HFFc6 (cell line): ENCODE data around the gene UBE2Q2. TPM values are rescaled to one million over a fixed set of nuclear protein-coding genes. Genes with fewer than 3 reads are reported as not detected.
A peak's percentile ranks its signal among the peaks of the same experiment; 100 is the strongest.

Experiments used
- DNase-seq: peaks from one replicate; pipeline ENCODE4 v3.0.0-alpha.2; 2018
- H3K27ac Mint-ChIP-seq: 2 replicates; pipeline ENCODE4 v1.8.0; 2020; ENCODE audit warnings: mild to moderate bottlenecking, mixed read lengths
- H3K27me3 Mint-ChIP-seq: 2 replicates; pipeline ENCODE4 v1.8.0; 2021; ENCODE audit warnings: mild to moderate bottlenecking, moderate library complexity, mixed read lengths; ENCODE audit not compliant: insufficient read depth
- H3K36me3 Mint-ChIP-seq: 2 replicates; pipeline ENCODE4 v1.8.0; 2021; ENCODE audit warnings: low read depth, mixed read lengths
- H3K4me1 Mint-ChIP-seq: 2 replicates; pipeline ENCODE4 v1.8.0; 2020; ENCODE audit warnings: low read depth, mixed read lengths
- H3K4me3 Mint-ChIP-seq: 2 replicates; pipeline ENCODE4 v1.8.0; 2020; ENCODE audit warnings: mild to moderate bottlenecking, moderate library complexity, mixed read lengths
- H3K9me3 Mint-ChIP-seq: 2 replicates; pipeline ENCODE4 v1.8.0; 2020; ENCODE audit warnings: mild to moderate bottlenecking, mixed read lengths
- total RNA-seq, 6 experiments: library from RNA; stranded (reverse); fragmentation: NEBNext Ultra II Directional; extraction: Animal tissue kit (Norgen Biotek cat#: 25700); gene quantifications; 2 replicates in 1 of 6; 3 replicates in 5 of 6; pipeline ENCODE4 v1.2.3, GENCODE V29; 2021
- TF ChIP-seq, protein P1 (sequence below): fragments of 200-600 bp; sonication (generic); IDR thresholded peaks from 2 replicates; pipeline ENCODE4 v1.5.0; 2021; ENCODE audit warnings: antibody characterized with exemption, mild to moderate bottlenecking

Gene UBE2Q2
- total RNA-seq, 6 experiments from 2014 or later = 38.4 to 45.6 (median 43.2) TPM

GRCh38 chr15:75918135-75918534, 74.9 kb downstream of the UBE2Q2 start:
- Mint-ChIP-seq H3K27me3 (no peaks in the 10 kb centered on the region), H3K27ac (no peak overlapping the region), H3K4me3 (no peak overlapping the region), H3K9me3 (no peaks in the 10 kb centered on the region), H3K36me3 (peaks cover 37% of the 10 kb centered on the region), H3K4me1 (peaks cover 27% of the 10 kb centered on the region)
- no peak for DNase-seq
- TF ChIP-seq, protein P1, sequence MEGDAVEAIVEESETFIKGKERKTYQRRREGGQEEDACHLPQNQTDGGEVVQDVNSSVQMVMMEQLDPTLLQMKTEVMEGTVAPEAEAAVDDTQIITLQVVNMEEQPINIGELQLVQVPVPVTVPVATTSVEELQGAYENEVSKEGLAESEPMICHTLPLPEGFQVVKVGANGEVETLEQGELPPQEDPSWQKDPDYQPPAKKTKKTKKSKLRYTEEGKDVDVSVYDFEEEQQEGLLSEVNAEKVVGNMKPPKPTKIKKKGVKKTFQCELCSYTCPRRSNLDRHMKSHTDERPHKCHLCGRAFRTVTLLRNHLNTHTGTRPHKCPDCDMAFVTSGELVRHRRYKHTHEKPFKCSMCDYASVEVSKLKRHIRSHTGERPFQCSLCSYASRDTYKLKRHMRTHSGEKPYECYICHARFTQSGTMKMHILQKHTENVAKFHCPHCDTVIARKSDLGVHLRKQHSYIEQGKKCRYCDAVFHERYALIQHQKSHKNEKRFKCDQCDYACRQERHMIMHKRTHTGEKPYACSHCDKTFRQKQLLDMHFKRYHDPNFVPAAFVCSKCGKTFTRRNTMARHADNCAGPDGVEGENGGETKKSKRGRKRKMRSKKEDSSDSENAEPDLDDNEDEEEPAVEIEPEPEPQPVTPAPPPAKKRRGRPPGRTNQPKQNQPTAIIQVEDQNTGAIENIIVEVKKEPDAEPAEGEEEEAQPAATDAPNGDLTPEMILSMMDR = no peak

- DNase-seq = no peak
- H3K27me3 Mint-ChIP-seq = no peaks in the 10 kb centered on the region; the same call in 1 of the 2 replicates
- H3K4me1 Mint-ChIP-seq = peaks cover 41% of the 10 kb centered on the region
- TF ChIP-seq, protein P1 = no peak
- H3K4me3 Mint-ChIP-seq = no peak overlapping the region
- H3K9me3 Mint-ChIP-seq = no peaks in the 10 kb centered on the region
- H3K27ac Mint-ChIP-seq = no peak overlapping the region; the same call in 1 of the 2 replicates
- peaks cover 36% of the 10 kb centered on the region for H3K36me3 Mint-ChIP-seq
Measured at GRCh38 chr15:75920079-75920478, 76.8 kb downstream of the UBE2Q2 start.

GRCh38 chr15:75921732-75922703, 78.8 kb downstream of the UBE2Q2 start:
- peak overlapping the region; percentile 34 for H3K27ac Mint-ChIP-seq

GRCh38 chr15:75923756-75924155, 80.5 kb downstream of the UBE2Q2 start:
- TF ChIP-seq, protein P1 = no peak
- no peak overlapping the region; the same call in 1 of the 2 replicates for H3K27ac Mint-ChIP-seq
- no peak for DNase-seq
- H3K4me3 Mint-ChIP-seq = no peak overlapping the region
- H3K36me3 Mint-ChIP-seq = peaks cover 28% of the 10 kb centered on the region
- H3K9me3 Mint-ChIP-seq = no peaks in the 10 kb centered on the region
- no peaks in the 10 kb centered on the region; the same call in 1 of the 2 replicates for H3K27me3 Mint-ChIP-seq
- H3K4me1 Mint-ChIP-seq = peaks cover 63% of the 10 kb centered on the region

More at GRCh38 chr15:75921732-75922703, 78.8 kb downstream of the UBE2Q2 start:
- DNase-seq = peak; percentile 60
- TF ChIP-seq, protein P1 = peak; percentile 71
- no peak overlapping the region for H3K4me3 Mint-ChIP-seq
- H3K9me3 Mint-ChIP-seq = no peaks in the 10 kb centered on the region
- H3K27me3 Mint-ChIP-seq = no peaks in the 10 kb centered on the region; the same call in 1 of the 2 replicates
- peaks cover 56% of the 10 kb centered on the region for H3K4me1 Mint-ChIP-seq
- peaks cover 41% of the 10 kb centered on the region for H3K36me3 Mint-ChIP-seq

- Mint-ChIP-seq H3K4me1 (peaks cover 63% of the 10 kb centered on the region), H3K4me3 (no peak overlapping the region), H3K36me3 (peaks cover 28% of the 10 kb centered on the region), H3K27ac (no peak overlapping the region), H3K27me3 (no peaks in the 10 kb centered on the region; the same call in 1 of the 2 replicates), H3K9me3 (no peaks in the 10 kb centered on the region)
- TF ChIP-seq, protein P1 = no peak
- no peak for DNase-seq
Measured at GRCh38 chr15:75924576-75924975, 81.3 kb downstream of the UBE2Q2 start.
